ENCODE data around the gene BHLHE41.

GRCh38 chr12:26135571-26135970 is 10.7 kb upstream of the BHLHE41 start:
- TF ChIP-seq PATZ1 (CRISPR knock-in tag; IDR thresholded peaks at IDR 0.05; ENCODE audit: borderline replicate concordance), result no peak
- TF ChIP-seq RARB (CRISPR knock-in tag; IDR thresholded peaks at IDR 0.05), result no peak
- TF ChIP-seq TOX (CRISPR knock-in tag; IDR thresholded peaks at IDR 0.05; ENCODE audit: borderline replicate concordance), result no peak

Data from SK-N-SH treated with all-trans-retinoic acid at 6 μM for 48 hours (cell line).